IMR-90 (cell line): ENCODE results near the gene WBP11.

ENCODE experiments used
- RAD21 ChIP-seq: IDR thresholded peaks from 2 replicates; pipeline ENCODE4 v1.6.1; 2012; ENCODE audit warnings: low read length, improper control_type of control experiment
- TF ChIP-seq, protein P1 (sequence below): conservative IDR thresholded peaks from 2 replicates; pipeline ENCODE4 v1.5.1; 2012; ENCODE audit warnings: mild to moderate bottlenecking, low read depth, low read length, improper control_type of control experiment

DNA sequence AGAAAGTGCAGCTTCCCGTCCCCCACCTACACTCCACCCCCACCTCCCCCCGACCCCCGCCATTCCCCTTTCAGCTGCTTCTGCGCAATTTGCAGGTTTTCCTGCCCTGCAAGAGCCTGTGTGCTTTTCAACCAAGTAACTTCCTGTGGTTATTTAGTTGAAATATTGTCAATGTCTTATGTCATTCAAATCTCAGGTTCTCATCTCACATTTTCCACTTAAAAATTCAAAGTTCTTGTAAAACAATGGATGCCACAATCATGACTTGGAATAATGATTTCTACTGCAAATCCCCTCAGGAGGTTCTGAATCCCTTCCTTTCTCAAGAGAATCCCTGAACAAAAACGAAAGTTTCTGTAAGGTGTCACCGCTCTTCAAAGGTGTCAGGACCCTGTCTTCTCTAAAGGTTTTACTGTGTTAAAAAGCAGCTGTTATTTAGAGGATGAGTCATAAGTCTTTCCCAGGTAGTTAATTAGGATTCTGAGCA, 31.6 kb downstream of the WBP11 start:
- TF ChIP-seq, protein P1, sequence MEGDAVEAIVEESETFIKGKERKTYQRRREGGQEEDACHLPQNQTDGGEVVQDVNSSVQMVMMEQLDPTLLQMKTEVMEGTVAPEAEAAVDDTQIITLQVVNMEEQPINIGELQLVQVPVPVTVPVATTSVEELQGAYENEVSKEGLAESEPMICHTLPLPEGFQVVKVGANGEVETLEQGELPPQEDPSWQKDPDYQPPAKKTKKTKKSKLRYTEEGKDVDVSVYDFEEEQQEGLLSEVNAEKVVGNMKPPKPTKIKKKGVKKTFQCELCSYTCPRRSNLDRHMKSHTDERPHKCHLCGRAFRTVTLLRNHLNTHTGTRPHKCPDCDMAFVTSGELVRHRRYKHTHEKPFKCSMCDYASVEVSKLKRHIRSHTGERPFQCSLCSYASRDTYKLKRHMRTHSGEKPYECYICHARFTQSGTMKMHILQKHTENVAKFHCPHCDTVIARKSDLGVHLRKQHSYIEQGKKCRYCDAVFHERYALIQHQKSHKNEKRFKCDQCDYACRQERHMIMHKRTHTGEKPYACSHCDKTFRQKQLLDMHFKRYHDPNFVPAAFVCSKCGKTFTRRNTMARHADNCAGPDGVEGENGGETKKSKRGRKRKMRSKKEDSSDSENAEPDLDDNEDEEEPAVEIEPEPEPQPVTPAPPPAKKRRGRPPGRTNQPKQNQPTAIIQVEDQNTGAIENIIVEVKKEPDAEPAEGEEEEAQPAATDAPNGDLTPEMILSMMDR: no peak
- no peak for TF ChIP-seq RAD21
